ENCODE results near the gene IL34. TPM values are rescaled to one million over a fixed set of nuclear protein-coding genes. Genes with fewer than 3 reads are reported as not detected.

IL34 gene
- total RNA-seq, 4 donors from 2014 or later = 3.3 to 9.4 (median 9.0) TPM; not detected in 1

- H3K4me1 ChIP-seq = no peaks in the 10 kb centered on the region
- peak; percentile 86 to 96 (median 94) for TF ChIP-seq CTCF (IDR thresholded peaks at IDR 0.05)
- TF ChIP-seq POLR2A (IDR thresholded peaks at IDR 0.05) = no peak
- intact Hi-C loops (cut with DNase I; ENCODE audit: low total_unique reads) = loop anchor here (10.0 kb wide), 1 partner anchor 129 kb away; the partner anchor contains the start of genes COG4 and SF3B3
- no peaks in the 10 kb centered on the region for H3K27me3 ChIP-seq
- no peaks in the 10 kb centered on the region for H3K9me3 ChIP-seq
- no peaks in the 10 kb centered on the region for H3K36me3 ChIP-seq
- no peak overlapping the region for H3K4me3 ChIP-seq
- peak overlapping the region; percentile 29 for H3K27ac ChIP-seq
- peak; percentile 87 to 91 for DNase-seq
Measured at GRCh38 chr16:70653809-70654771, 7.7 kb downstream of the IL34 start.

GRCh38 chr16:70656065-70656711 is 9.8 kb downstream of the IL34 start:
- no peaks in the 10 kb centered on the region for H3K27me3 ChIP-seq
- H3K36me3 ChIP-seq = no peaks in the 10 kb centered on the region
- TF ChIP-seq POLR2A (IDR thresholded peaks at IDR 0.05) (no peak), CTCF (IDR thresholded peaks at IDR 0.05) (no peak)
- no peaks in the 10 kb centered on the region for H3K4me1 ChIP-seq
- intact Hi-C loops (cut with DNase I; ENCODE audit: low total_unique reads) = loop anchor here (10.0 kb wide), 1 partner anchor 131 kb away; the partner anchor contains the start of genes COG4 and SF3B3
- H3K9me3 ChIP-seq = no peaks in the 10 kb centered on the region
- no peak overlapping the region for H3K4me3 ChIP-seq
- H3K27ac ChIP-seq = no peak overlapping the region
- no peak for DNase-seq

GRCh38 chr16:70656712-70657263 is 10.4 kb downstream of the IL34 start:
- Histone ChIP-seq H3K4me1 (peaks cover 0 to 3% of the 10 kb centered on the region in 2 donors), H3K9me3 (no peaks in the 10 kb centered on the region), H3K36me3 (no peaks in the 10 kb centered on the region), H3K27ac (no peak overlapping the region), H3K4me3 (no peak overlapping the region), H3K27me3 (no peaks in the 10 kb centered on the region)
- DNase-seq = no peak
- TF ChIP-seq CTCF (IDR thresholded peaks at IDR 0.05) = no peak
- TF ChIP-seq POLR2A (IDR thresholded peaks at IDR 0.05) = no peak
- intact Hi-C loops (cut with DNase I; ENCODE audit: low total_unique reads) = loop anchor here (10.0 kb wide), 1 partner anchor 132 kb away; the partner anchor contains the start of genes COG4 and SF3B3

GRCh38 chr16:70657956-70658355 is 11.6 kb downstream of the IL34 start:
- no peaks in the 10 kb centered on the region for H3K27me3 ChIP-seq
- no peak overlapping the region for H3K4me3 ChIP-seq
- no peaks in the 10 kb centered on the region for H3K9me3 ChIP-seq
- H3K27ac ChIP-seq = no peak overlapping the region
- TF ChIP-seq POLR2A (IDR thresholded peaks at IDR 0.05) (no peak), CTCF (IDR thresholded peaks at IDR 0.05) (no peak)
- intact Hi-C loops (cut with DNase I; ENCODE audit: low total_unique reads) = loop anchor here (10.0 kb wide), 1 partner anchor 133 kb away; the partner anchor contains the start of genes COG4 and SF3B3
- peaks cover 0 to 14% of the 10 kb centered on the region in 2 donors for H3K4me1 ChIP-seq
- H3K36me3 ChIP-seq = no peaks in the 10 kb centered on the region
- no peak for DNase-seq
